IMR-90 (cell line): ENCODE data around the gene C16orf96. TPM values are rescaled to one million over a fixed set of nuclear protein-coding genes. Genes with fewer than 3 reads are reported as not detected.

Experiments used
- ATAC-seq: fragments of 200-7000 bp; cut with Tn5 transposase; 2 replicates; pipeline ENCODE4 v1.9.1; 2020; ENCODE audit warnings: low read depth, mild to moderate bottlenecking, moderate library complexity
- BruUV-seq: library from RNA; stranded (reverse); fragments of 400-500 nt; replicated peaks from 2 replicates; lab custom pipeline; 2021; lab: Mats Ljungman, UMichigan
- CTCF ChIA-PET: fragments of 300-600 bp; formaldehyde crosslinking; extraction: SDS; loops from one replicate; lab custom pipeline; 2021; ENCODE audit warnings: antibody characterized with exemption; lab: Yijun Ruan, JAX
- POLR2A ChIA-PET: fragments of 300-600 bp; sonication (Branson Sonifier 250); formaldehyde crosslinking; loops from one replicate; lab custom pipeline; 2022; ENCODE audit warnings: antibody characterized with exemption; ENCODE audit not compliant: unreplicated experiment; lab: Charles Lee
- DNase-seq: peaks from one replicate; pipeline ENCODE4 v3.0.0; 2013
- H2AFZ ChIP-seq: replicated peaks from 2 replicates; pipeline ENCODE3; 2013; ENCODE audit warnings: low read length, mild to moderate bottlenecking; ENCODE audit not compliant: poor library complexity
- H2AK5ac ChIP-seq: 2 replicates; pipeline ENCODE4 v1.6.1; 2013; ENCODE audit warnings: low read depth, low read length, inconsistent platforms
- H2AK9ac ChIP-seq: replicated peaks from 2 replicates; pipeline ENCODE3; 2013; ENCODE audit warnings: mild to moderate bottlenecking, low read depth, low read length, moderate library complexity; ENCODE audit not compliant: poor library complexity
- H2BK120ac ChIP-seq: 2 replicates; pipeline ENCODE4 v1.6.1; 2013; ENCODE audit warnings: low read depth, low read length, inconsistent platforms
- H2BK15ac ChIP-seq: 3 replicates; pipeline ENCODE4 v1.6.1; 2013; ENCODE audit warnings: low read depth, low read length, inconsistent platforms
- H2BK20ac ChIP-seq: 2 replicates; pipeline ENCODE4 v1.6.1; 2013; ENCODE audit warnings: low read depth, mild to moderate bottlenecking, inconsistent platforms, low read length, moderate library complexity
- H2BK5ac ChIP-seq: 2 replicates; pipeline ENCODE4 v1.6.1; 2013; ENCODE audit warnings: mild to moderate bottlenecking, low read depth, low read length, inconsistent platforms; ENCODE audit not compliant: poor library complexity, severe bottlenecking
- H3K14ac ChIP-seq: replicated peaks from 2 replicates; pipeline ENCODE4 v1.6.1; 2013; ENCODE audit warnings: low read depth, low read length, inconsistent platforms
- H3K18ac ChIP-seq: 2 replicates; pipeline ENCODE4 v1.6.1; 2013; ENCODE audit warnings: low read depth, low read length, control low read depth
- H3K23ac ChIP-seq: 2 replicates; pipeline ENCODE4 v1.6.1; 2013; ENCODE audit warnings: low read depth, low read length, inconsistent platforms
- H3K27ac ChIP-seq: 2 replicates; pipeline ENCODE4 v1.5.1; 2013; ENCODE audit warnings: mild to moderate bottlenecking, control low read depth, low read length; ENCODE audit not compliant: insufficient read depth
- H3K27me3 ChIP-seq: 2 replicates; pipeline ENCODE4 v1.6.1; 2013; ENCODE audit warnings: low read length; ENCODE audit not compliant: control insufficient read depth, insufficient read depth
- H3K36me3 ChIP-seq: 2 replicates; pipeline ENCODE4 v1.6.1; 2013; ENCODE audit warnings: low read length, mixed read lengths; ENCODE audit not compliant: control insufficient read depth, insufficient read depth
- H3K4ac ChIP-seq: 2 replicates; pipeline ENCODE4 v1.6.1; 2013; ENCODE audit warnings: low read depth, low read length, inconsistent platforms
- H3K4me1 ChIP-seq: 2 replicates; pipeline ENCODE4 v1.6.1; 2013; ENCODE audit warnings: low read length, mixed read lengths; ENCODE audit not compliant: control insufficient read depth, insufficient read depth
- H3K4me2 ChIP-seq: 2 replicates; pipeline ENCODE4 v1.6.1; 2013; ENCODE audit warnings: low read depth, mild to moderate bottlenecking, control low read depth, low read length, moderate library complexity
- H3K4me3 ChIP-seq: 2 replicates; pipeline ENCODE4 v1.5.1; 2013; ENCODE audit warnings: low read depth, mild to moderate bottlenecking, control low read depth, low read length, moderate library complexity; ENCODE audit not compliant: insufficient read depth
- H3K56ac ChIP-seq: 2 replicates; pipeline ENCODE4 v1.6.1; 2013; ENCODE audit warnings: low read length, inconsistent platforms; ENCODE audit not compliant: insufficient read depth; ENCODE audit errors: extremely low read depth
- H3K79me1 ChIP-seq, 2 experiments: 2 replicates each; pipeline ENCODE4 v1.6.1; 2013; ENCODE audit warnings: low read length in 2 of 2, inconsistent platforms in 1 of 2, low read depth in 1 of 2
- H3K9ac ChIP-seq: 2 replicates; pipeline ENCODE4 v1.6.1; 2013; ENCODE audit warnings: low read depth, low read length, control low read depth
- H3K9me1 ChIP-seq: 2 replicates; pipeline ENCODE4 v1.6.1; 2013; ENCODE audit warnings: low read length, inconsistent platforms; ENCODE audit not compliant: insufficient read depth
- H3K9me3 ChIP-seq: 2 replicates; pipeline ENCODE4 v1.6.1; 2013; ENCODE audit warnings: low read length; ENCODE audit not compliant: control insufficient read depth, insufficient read depth
- H4K20me1 ChIP-seq: 2 replicates; pipeline ENCODE4 v1.6.1; 2013; ENCODE audit warnings: low read length, inconsistent platforms; ENCODE audit not compliant: insufficient read depth
- H4K5ac ChIP-seq: 2 replicates; pipeline ENCODE4 v1.6.1; 2013; ENCODE audit warnings: mild to moderate bottlenecking, low read depth, low read length, control low read depth
- H4K8ac ChIP-seq, 2 experiments: 2 replicates each; pipeline ENCODE4 v1.6.1; 2013; ENCODE audit warnings: low read depth in 2 of 2, low read length in 2 of 2, control low read depth in 1 of 2, inconsistent platforms in 1 of 2
- H4K91ac ChIP-seq: 2 replicates; pipeline ENCODE4 v1.6.1; 2013; ENCODE audit warnings: low read depth, low read length, inconsistent platforms; ENCODE audit not compliant: insufficient read depth
- BHLHE40 ChIP-seq: fragments of 150-350 bp; IDR thresholded peaks from 2 replicates; pipeline ENCODE4 v1.6.1; 2016; ENCODE audit warnings: mild to moderate bottlenecking, low read depth, low read length
- CEBPB ChIP-seq: IDR thresholded peaks from 2 replicates; pipeline ENCODE4 v1.6.1; 2012; ENCODE audit warnings: low read depth, low read length, improper control_type of control experiment
- CHD1 ChIP-seq: IDR thresholded peaks from 2 replicates; pipeline ENCODE4 v1.6.1; 2012; ENCODE audit warnings: low read depth, low read length, improper control_type of control experiment
- CTCF ChIP-seq: conservative IDR thresholded peaks from 2 replicates; pipeline ENCODE4 v1.5.1; 2012; ENCODE audit warnings: mild to moderate bottlenecking, low read depth, low read length, improper control_type of control experiment
- ELK1 ChIP-seq: fragments of 150-350 bp; IDR thresholded peaks from 2 replicates; pipeline ENCODE4 v1.6.1; 2016; ENCODE audit warnings: low read depth, mild to moderate bottlenecking, low read length, moderate library complexity, borderline replicate concordance
- FOS ChIP-seq: fragments of 150-350 bp; IDR thresholded peaks from 2 replicates; pipeline ENCODE4 v1.6.1; 2016; ENCODE audit warnings: low read depth, low read length
- MAFK ChIP-seq: IDR thresholded peaks from 2 replicates; pipeline ENCODE4 v1.6.1; 2012; ENCODE audit warnings: low read depth, low read length, improper control_type of control experiment
- MAZ ChIP-seq: IDR thresholded peaks from 2 replicates; pipeline ENCODE4 v1.6.1; 2012; ENCODE audit warnings: low read depth, mild to moderate bottlenecking, low read length, improper control_type of control experiment, moderate library complexity, borderline replicate concordance
- MXI1 ChIP-seq: IDR thresholded peaks from 2 replicates; pipeline ENCODE4 v1.6.1; 2012; ENCODE audit warnings: low read depth, mild to moderate bottlenecking, low read length, moderate library complexity, borderline replicate concordance
- NFE2L2 ChIP-seq: fragments of 150-350 bp; IDR thresholded peaks from 2 replicates; pipeline ENCODE4 v1.6.1; 2016; ENCODE audit warnings: low read depth, mild to moderate bottlenecking, low read length
- RAD21 ChIP-seq: IDR thresholded peaks from 2 replicates; pipeline ENCODE4 v1.6.1; 2012; ENCODE audit warnings: low read length, improper control_type of control experiment
- RCOR1 ChIP-seq: IDR thresholded peaks from 2 replicates; pipeline ENCODE4 v1.6.1; 2012; ENCODE audit warnings: mild to moderate bottlenecking, low read length, improper control_type of control experiment; ENCODE audit not compliant: insufficient replicate concordance
- RFX5 ChIP-seq: IDR thresholded peaks from 2 replicates; pipeline ENCODE4 v1.8.0; 2012; ENCODE audit warnings: low read depth, mild to moderate bottlenecking, low read length, moderate library complexity
- SMC3 ChIP-seq: fragments of 150-350 bp; IDR thresholded peaks from 2 replicates; pipeline ENCODE4 v1.6.1; 2016; ENCODE audit warnings: low read depth, mild to moderate bottlenecking, antibody characterized with exemption, low read length, moderate library complexity
- USF2 ChIP-seq: fragments of 150-350 bp; IDR thresholded peaks from 2 replicates; pipeline ENCODE4 v1.6.1; 2017; ENCODE audit warnings: mild to moderate bottlenecking, antibody characterized with exemption, low read length, low read depth
- WGBS, 2 experiments: methylation state at CpG; one replicate each; pipeline versions ENCODE4 v1.1.5 to v1.1.7; 2013; ENCODE audit warnings: missing lambda C conversion rate in 2 of 2; ENCODE audit not compliant: insufficient read length in 1 of 2; ENCODE audit errors: extremely low coverage in 2 of 2; 5-methylcytosine and 5-hydroxymethylcytosine counted together
- dilution Hi-C: fragments of 300-500 bp; cut with HindIII; formaldehyde crosslinking; loops from one replicate; pipeline ENCODE4 v1.14.3; 2018; ENCODE audit warnings: low sequenced_read_pairs; ENCODE audit not compliant: unreplicated experiment
- in situ Hi-C: fragments of 300-500 bp; cut with MboI; formaldehyde crosslinking; loops from 3 replicates; pipeline ENCODE4 v1.14.3; 2019; ENCODE audit warnings: low sequenced_read_pairs, inconsistent platforms, mixed read lengths
- intact Hi-C: fragments of 100-400 bp; cut with micrococcal nuclease; formaldehyde crosslinking; loops from 2 replicates; pipeline ENCODE4 v1.10.0; 2022
- polyA plus RNA-seq, 3 experiments: library from polyadenylated mRNA; depleted of rRNA; stranded (reverse); fragments of >200 nt; gene quantifications; 2 replicates each; pipeline ENCODE4 v1.2.3, GENCODE V29; 2012; ENCODE audit warnings: low replicate concordance in 1 of 3
- total RNA-seq: library from RNA; depleted of rRNA; stranded (reverse); fragments of >200 nt; gene quantifications from 2 replicates; pipeline ENCODE4 v1.2.3, GENCODE V29; 2012

Gene C16orf96
- total and polyA plus RNA-seq, 2 of the 4 experiments (the other 2 are of a cell fraction) = not detected

GRCh38 chr16:4612977-4613635, 57.0 kb downstream of the C16orf96 start:
- H2BK20ac ChIP-seq = no peak overlapping the region
- peak overlapping the region; percentile 100 for H3K4me2 ChIP-seq
- H3K4me1 ChIP-seq = peaks cover 25% of the 10 kb centered on the region
- peak overlapping the region; percentile 97 for H3K9ac ChIP-seq
- no peaks in the 10 kb centered on the region for H3K27me3 ChIP-seq
- no peak overlapping the region for H3K56ac ChIP-seq
- peaks cover 51% of the 10 kb centered on the region for H4K20me1 ChIP-seq
- ATAC-seq = no peak
- no TSS peak for BruUV-seq
- peaks cover 13% of the 10 kb centered on the region; the same call in 1 of the 2 replicates for H3K36me3 ChIP-seq
- dilution Hi-C loops (no loop called here), intact Hi-C loops (loop anchor here (2.0 kb wide), 1 partner anchor 344 kb away; no protein-coding TSS in a partner anchor), in situ Hi-C loops (no loop called here)
- WGBS, 2 experiments = 83% methylated on average over 6 of the region's 14 CpGs; no CpG with 5 or more reads in 1 of the 2 experiments
- H2BK15ac ChIP-seq = no peak overlapping the region
- peak overlapping the region; percentile 57; the same call in 1 of the 2 replicates for H2AK5ac ChIP-seq
- peak overlapping the region; percentile 78 for H2AK9ac ChIP-seq
- H3K18ac ChIP-seq = no peak overlapping the region
- no peak for DNase-seq
- peak overlapping the region; percentile 100 for H3K4me3 ChIP-seq
- peak overlapping the region; percentile 98 for H2AFZ ChIP-seq
- no peaks in the 10 kb centered on the region for H3K9me3 ChIP-seq
- H3K9me1 ChIP-seq = peaks cover 8% of the 10 kb centered on the region
- POLR2A ChIA-PET = no interaction called here
- H3K23ac ChIP-seq = peak overlapping the region; percentile 79
- no peak overlapping the region for H2BK120ac ChIP-seq
- H3K14ac ChIP-seq = peak overlapping the region; percentile 74
- no peak overlapping the region for H4K8ac ChIP-seq
- peak overlapping the region; percentile 99 for H3K27ac ChIP-seq
- H4K91ac ChIP-seq = no peak overlapping the region; the same call in 1 of the 2 replicates
- H3K79me1 ChIP-seq = peaks cover 16 to 61% of the 10 kb centered on the region in 2 experiments
- H4K5ac ChIP-seq = no peak overlapping the region
- no peak overlapping the region for H2BK5ac ChIP-seq
- H3K4ac ChIP-seq = peak overlapping the region; percentile 85
- CTCF ChIA-PET = no interaction called here
- no peak for TF ChIP-seq MAFK
- TF ChIP-seq SMC3 = no peak
- no peak for TF ChIP-seq FOS
- no peak for TF ChIP-seq NFE2L2
- TF ChIP-seq CEBPB = no peak
- TF ChIP-seq ELK1 = no peak
- TF ChIP-seq RCOR1 = no peak
- no peak for TF ChIP-seq BHLHE40
- TF ChIP-seq MXI1 = no peak
- no peak for TF ChIP-seq USF2
- no peak for TF ChIP-seq CHD1
- TF ChIP-seq MAZ = no peak
- TF ChIP-seq RAD21 = no peak
- no peak for TF ChIP-seq CTCF
- TF ChIP-seq RFX5 = no peak
